Esophagus (tissue), 2 donors: ENCODE results near the gene HIP1. TPM values are rescaled to one million over a fixed set of nuclear protein-coding genes. Genes with fewer than 3 reads are reported as not detected.
"Not testable (repeated sequence)": the region's sequence is repeated elsewhere in the genome, so short reads cannot be mapped to it uniquely, and the experiment has no call there.

Source experiments
- H3K27ac ChIP-seq, 2 donors: one replicate each; pipeline ENCODE4 v1.5.1; 2013; ENCODE audit warnings: low read depth in 2 of 2, mild to moderate bottlenecking in 2 of 2, inconsistent platforms in 1 of 2, low read length in 1 of 2, moderate library complexity in 1 of 2
- H3K27me3 ChIP-seq, 2 donors: one replicate each; pipeline ENCODE4 v1.6.1; 2013; ENCODE audit warnings: low read length in 2 of 2, control low read depth in 1 of 2, mild to moderate bottlenecking in 1 of 2; ENCODE audit not compliant: insufficient read depth in 2 of 2, control insufficient read depth in 1 of 2
- H3K36me3 ChIP-seq, 2 donors: one replicate each; pipeline ENCODE4 v1.6.1; 2013; ENCODE audit warnings: low read length in 1 of 2; ENCODE audit not compliant: control insufficient read depth in 2 of 2, insufficient read depth in 2 of 2
- H3K4me1 ChIP-seq, 2 donors: one replicate each; pipeline ENCODE4 v1.6.1; 2013; ENCODE audit warnings: low read length in 1 of 2; ENCODE audit not compliant: control insufficient read depth in 2 of 2, insufficient read depth in 2 of 2
- H3K4me3 ChIP-seq, 2 donors: one replicate each; pipeline ENCODE4 v1.5.1; 2013; ENCODE audit warnings: low read length in 2 of 2, mild to moderate bottlenecking in 2 of 2, low read depth in 1 of 2, moderate library complexity in 1 of 2
- H3K9me3 ChIP-seq, 2 donors: one replicate each; pipeline ENCODE4 v1.6.1; 2013; ENCODE audit warnings: mild to moderate bottlenecking in 2 of 2, low read depth in 1 of 2, low read length in 1 of 2, moderate library complexity in 1 of 2; ENCODE audit not compliant: control insufficient read depth in 2 of 2, insufficient read depth in 1 of 2
- WGBS, 2 donors: extraction: QIAGEN DNeasy Blood & Tissue Kit; methylation state at CpG; one replicate each; pipeline ENCODE4 v1.1.7; 2013; 5-methylcytosine and 5-hydroxymethylcytosine counted together
- polyA plus RNA-seq, 2 donors: library from polyadenylated mRNA; stranded (reverse); fragments of 200-250 nt; gene quantifications; one replicate each; pipeline ENCODE4 v1.2.3, GENCODE V29; 2013
- donor health status: healthy with polysubstance abuse.
- donor health status: Bipolar disorder and iron deficiency.

HIP1 gene
- polyA plus RNA-seq, 2 donors, result 1.8 to 2.2 TPM

GRCh38 chr7:75771224-75771623 lies 32.5 kb upstream of the HIP1 start:
- 73 to 74% methylated on average over 1 of the region's 1 CpG for WGBS, 2 donors
- no peaks in the 10 kb centered on the region for H3K36me3 ChIP-seq
- no peaks in the 10 kb centered on the region for H3K9me3 ChIP-seq
- H3K27me3 ChIP-seq, result no peaks in the 10 kb centered on the region
- no peak overlapping the region for H3K27ac ChIP-seq
- H3K4me3 ChIP-seq, result no peak overlapping the region
- no peaks in the 10 kb centered on the region for H3K4me1 ChIP-seq

GRCh38 chr7:75762350-75762917 lies 23.7 kb upstream of the HIP1 start:
- no peaks in the 10 kb centered on the region for H3K36me3 ChIP-seq
- H3K9me3 ChIP-seq, result no peaks in the 10 kb centered on the region
- H3K4me3 ChIP-seq, result no peak overlapping the region
- no peaks in the 10 kb centered on the region for H3K4me1 ChIP-seq
- no peaks in the 10 kb centered on the region for H3K27me3 ChIP-seq
- 12 to 15% methylated on average over 2 of the region's 2 CpGs for WGBS, 2 donors
- H3K27ac ChIP-seq, result no peak overlapping the region

- 77 to 90% methylated on average over 3 of the region's 3 CpGs for WGBS, 2 donors
- H3K27ac ChIP-seq, H3K9me3 ChIP-seq, H3K4me1 ChIP-seq, H3K36me3 ChIP-seq, H3K4me3 ChIP-seq, H3K27me3 ChIP-seq: not testable (repeated sequence)
These were observed 23.1 kb upstream of the HIP1 start for GRCh38 chr7:75761801-75762200.

GRCh38 chr7:75758491-75758890 lies 19.8 kb upstream of the HIP1 start:
- 68 to 90% methylated on average over 2 of the region's 2 CpGs for WGBS, 2 donors
- H3K9me3 ChIP-seq, result no peaks in the 10 kb centered on the region

GRCh38 chr7:75757860-75758259 lies 19.1 kb upstream of the HIP1 start:
- Histone ChIP-seq H3K27me3 (no peaks in the 10 kb centered on the region), H3K4me3 (no peak overlapping the region), H3K27ac (no peak overlapping the region), H3K36me3 (no peaks in the 10 kb centered on the region), H3K4me1 (no peaks in the 10 kb centered on the region), H3K9me3 (no peaks in the 10 kb centered on the region)
- WGBS, 2 donors, result 93 to 94% methylated on average over 7 of the region's 7 CpGs

More at GRCh38 chr7:75758491-75758890, 19.8 kb upstream of the HIP1 start:
- no peaks in the 10 kb centered on the region for H3K4me1 ChIP-seq
- no peak overlapping the region for H3K4me3 ChIP-seq
- H3K36me3 ChIP-seq, result no peaks in the 10 kb centered on the region
- H3K27me3 ChIP-seq, result no peaks in the 10 kb centered on the region
- no peak overlapping the region for H3K27ac ChIP-seq

- no peak overlapping the region for H3K27ac ChIP-seq
These were observed 18.4 kb upstream of the HIP1 start for GRCh38 chr7:75756991-75757676.

DNA sequence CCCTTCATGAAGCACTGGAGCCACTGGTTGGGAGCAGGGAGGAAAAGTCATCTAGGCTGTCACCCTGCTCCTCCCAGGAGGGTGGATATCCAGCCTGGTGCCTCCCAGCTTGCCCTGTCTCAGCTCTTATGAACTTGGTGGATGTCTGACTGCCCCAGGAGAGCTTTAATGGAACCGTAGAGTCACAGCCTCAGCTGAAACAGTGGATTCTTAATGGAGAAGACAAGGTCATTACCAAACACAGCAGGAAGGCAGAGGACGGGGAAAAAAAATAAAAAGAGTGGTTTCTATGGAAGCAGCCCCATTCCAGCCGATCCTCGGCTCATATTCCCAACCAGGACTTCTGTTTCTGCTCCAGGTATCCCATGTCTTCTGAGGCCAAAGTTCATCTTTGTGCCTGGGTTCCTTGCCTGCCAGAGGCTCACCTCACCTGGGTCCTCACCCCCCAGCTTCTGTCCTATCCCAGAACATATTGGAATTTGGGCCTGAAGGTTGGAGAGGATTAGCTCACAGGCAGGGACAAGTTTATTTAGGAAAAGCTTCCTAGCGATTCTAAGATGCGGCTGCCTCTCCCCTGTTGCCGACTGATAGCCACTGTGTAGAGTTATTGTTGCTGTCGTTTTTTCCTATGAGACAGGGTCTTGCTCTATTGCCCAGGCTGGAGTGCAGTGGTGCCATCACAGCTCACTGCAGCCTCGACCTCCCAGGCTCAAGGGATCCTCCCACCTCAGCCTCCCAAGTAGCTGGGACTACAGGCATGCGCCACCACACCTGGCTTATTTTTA lies 17.7 kb upstream of the HIP1 start:
- Histone ChIP-seq H3K9me3 (no peaks in the 10 kb centered on the region), H3K27me3 (no peaks in the 10 kb centered on the region), H3K4me1 (no peaks in the 10 kb centered on the region), H3K36me3 (no peaks in the 10 kb centered on the region), H3K27ac (no peak overlapping the region), H3K4me3 (no peak overlapping the region)
- 65 to 72% methylated on average over 10 of the region's 10 CpGs for WGBS, 2 donors

More at GRCh38 chr7:75756991-75757676, 18.4 kb upstream of the HIP1 start:
- no peaks in the 10 kb centered on the region for H3K4me1 ChIP-seq
- H3K36me3 ChIP-seq, result no peaks in the 10 kb centered on the region
- no peaks in the 10 kb centered on the region for H3K9me3 ChIP-seq
- H3K4me3 ChIP-seq, result no peak overlapping the region
- H3K27me3 ChIP-seq, result no peaks in the 10 kb centered on the region
- WGBS, 2 donors, result 64 to 66% methylated on average over 6 of the region's 6 CpGs

DNA sequence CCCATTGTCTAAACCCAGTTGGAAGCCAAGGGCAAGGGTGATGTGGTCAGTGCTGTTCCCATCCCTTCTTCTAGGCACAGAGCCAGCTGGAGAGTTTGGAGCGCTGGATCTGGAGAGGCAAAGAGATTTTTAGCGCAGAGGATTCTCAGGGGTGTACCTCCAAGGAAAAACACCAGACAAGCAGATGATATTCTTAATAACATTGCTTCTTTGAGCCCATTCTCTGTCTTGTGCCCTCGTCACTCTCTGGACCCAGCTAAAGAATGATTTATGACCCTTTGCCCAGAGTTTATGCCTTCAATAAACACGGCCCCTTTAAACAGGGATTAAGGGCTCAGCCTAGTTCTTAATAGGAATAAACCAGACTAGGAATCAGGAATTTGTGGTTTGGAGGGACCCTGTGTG lies 4.7 kb upstream of the HIP1 start:
- WGBS, 2 donors, result 38 to 42% methylated on average over 4 of the region's 4 CpGs
- Histone ChIP-seq H3K27ac (no peak overlapping the region), H3K27me3 (no peaks in the 10 kb centered on the region), H3K4me3 (no peak overlapping the region), H3K36me3 (no peaks in the 10 kb centered on the region), H3K9me3 (no peaks in the 10 kb centered on the region), H3K4me1 (peaks cover 0 to under 1% of the 10 kb centered on the region in 2 donors)

DNA sequence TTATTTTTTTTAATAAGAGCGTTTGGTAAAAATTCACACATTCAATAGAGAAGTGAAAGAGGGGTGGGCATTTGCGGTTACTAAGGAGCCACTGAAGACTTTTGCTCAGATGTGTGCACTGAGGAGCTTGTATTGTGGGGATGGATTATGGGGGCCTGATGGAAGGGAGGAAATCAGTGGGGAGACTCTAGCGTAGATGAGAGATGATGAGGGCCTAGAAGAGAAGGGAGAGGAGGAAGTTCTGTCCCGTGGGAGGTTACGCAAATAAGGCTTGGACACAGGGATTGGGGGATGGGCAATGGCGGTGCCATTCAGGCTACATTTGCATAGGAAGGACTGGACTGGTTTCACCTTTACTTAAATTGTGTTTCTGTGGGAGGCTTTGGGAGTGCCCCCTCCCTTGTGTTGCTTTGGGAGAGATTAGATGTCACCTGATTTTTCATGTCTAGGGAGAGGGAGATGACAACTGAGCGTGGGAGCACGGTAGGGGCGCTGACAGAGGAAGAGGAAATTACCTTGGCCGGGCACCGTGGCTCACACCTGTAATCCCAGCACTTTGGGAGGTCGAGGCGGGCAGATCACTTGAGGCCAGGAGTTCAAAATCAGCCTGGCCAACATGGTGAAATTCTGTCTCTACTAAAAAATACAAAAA lies 2.2 kb upstream of the HIP1 start:
- WGBS, 2 donors, result 49 to 62% methylated on average over 13 of the region's 13 CpGs
- H3K9me3 ChIP-seq, result no peaks in the 10 kb centered on the region
- H3K4me3 ChIP-seq, result no peak overlapping the region
- no peaks in the 10 kb centered on the region for H3K36me3 ChIP-seq
- H3K27me3 ChIP-seq, result no peaks in the 10 kb centered on the region
- peaks cover 0 to 2% of the 10 kb centered on the region in 2 donors for H3K4me1 ChIP-seq
- no peak overlapping the region for H3K27ac ChIP-seq
